Stimulated activated CD4-positive, alpha-beta T cell treated with anti-CD3 and anti-CD28 coated beads, Interleukin-4, amount 100 ng/mL, for 24 hours (primary cell): ENCODE measurements around the gene CXorf49B.
"Not testable (repeated sequence)": the region's sequence is repeated elsewhere in the genome, so short reads cannot be mapped to it uniquely, and the experiment has no call there.

Experiments
- DNase-seq: peaks from one replicate; pipeline ENCODE4 v3.0.0-alpha.2; 2020

Gene CXorf49B

GRCh38 chrX:71763049-71763448 is at the start of gene CXorf49B:
TSS of gene CXorf49B (plus strand) at chrX:71763349. CDS start at chrX:71763424, 75 bp downstream.
- not testable (repeated sequence) for DNase-seq

GRCh38 chrX:71714064-71714463 is 49.1 kb upstream of the CXorf49B start:
- DNase-seq, result not testable (repeated sequence)

- not testable (repeated sequence) for DNase-seq
These were observed 47.6 kb upstream of the CXorf49B start for GRCh38 chrX:71715551-71715950.

- not testable (repeated sequence) for DNase-seq
These were observed 46.8 kb upstream of the CXorf49B start for GRCh38 chrX:71716323-71716722.

- DNase-seq, result not testable (repeated sequence)
These were observed 45.0 kb upstream of the CXorf49B start, which contains the start of gene CXorf49 for GRCh38 chrX:71718185-71718584. TSS of gene CXorf49 (minus strand) at chrX:71718285. CDS start at chrX:71718151, 134 bp downstream.

GRCh38 chrX:71719195-71719594 is 44.0 kb upstream of the CXorf49B start:
- DNase-seq, result not testable (repeated sequence)

- not testable (repeated sequence) for DNase-seq
These were observed 42.8 kb upstream of the CXorf49B start for GRCh38 chrX:71720289-71720886.

- not testable (repeated sequence) for DNase-seq
These were observed 2.4 kb upstream of the CXorf49B start for GRCh38 chrX:71760688-71761281.

- DNase-seq, result not testable (repeated sequence)
These were observed 1.7 kb downstream of the CXorf49B start for GRCh38 chrX:71764832-71765231.

- DNase-seq, result not testable (repeated sequence)
These were observed 2.5 kb downstream of the CXorf49B start for GRCh38 chrX:71765613-71766012.

GRCh38 chrX:71767134-71767533 is 4.0 kb downstream of the CXorf49B start:
- not testable (repeated sequence) for DNase-seq

- not testable (repeated sequence) for DNase-seq
These were observed 15.2 kb downstream of the CXorf49B start for GRCh38 chrX:71778322-71778721.

GRCh38 chrX:71782225-71782949 is 19.2 kb downstream of the CXorf49B start:
- DNase-seq, result not testable (repeated sequence)

- not testable (repeated sequence) for DNase-seq
These were observed 19.8 kb downstream of the CXorf49B start for GRCh38 chrX:71782950-71783299.

GRCh38 chrX:71783569-71784347 is 20.6 kb downstream of the CXorf49B start:
- not testable (repeated sequence) for DNase-seq

GRCh38 chrX:71784348-71784983 is 21.3 kb downstream of the CXorf49B start:
- not testable (repeated sequence) for DNase-seq

- not testable (repeated sequence) for DNase-seq
These were observed 43.3 kb downstream of the CXorf49B start for GRCh38 chrX:71806450-71806849.

GRCh38 chrX:71809886-71810285 is 46.7 kb downstream of the CXorf49B start:
- DNase-seq, result no peak

- no peak for DNase-seq
These were observed 51.2 kb downstream of the CXorf49B start for GRCh38 chrX:71814123-71814912.

- DNase-seq, result no peak
These were observed 52.2 kb downstream of the CXorf49B start for GRCh38 chrX:71815121-71815905.

GRCh38 chrX:71815906-71816156 is 52.7 kb downstream of the CXorf49B start:
- no peak for DNase-seq
